K562 (cell line): ENCODE measurements around the gene PPFIA1. TPM values are rescaled to one million over a fixed set of nuclear protein-coding genes. Genes with fewer than 3 reads are reported as not detected.
A peak's percentile ranks its signal among the peaks of the same experiment; 100 is the strongest.

Experiments used
- ATF7 ChIP-seq: fragments of 450-650 bp; IDR thresholded peaks from 2 replicates; pipeline ENCODE4 v1.7.1; 2014; ENCODE audit warnings: mild to moderate bottlenecking, moderate library complexity
- FOXM1 ChIP-seq, 2 experiments: fragments of 450-650 bp in 1 of 2; sonication (generic) in 1 of 2; formaldehyde crosslinking in 1 of 2; IDR thresholded peaks; 2 replicates each; pipeline versions ENCODE4 v1.6.1 to v1.9.0; 2017 to 2022; ENCODE audit warnings: low read depth in 2 of 2, mild to moderate bottlenecking in 2 of 2, missing genetic modification reagents in 1 of 2, moderate library complexity in 1 of 2
- GABPB1 ChIP-seq: sonication (generic); formaldehyde crosslinking; IDR thresholded peaks from 2 replicates; pipeline ENCODE4 v1.8.0; 2022; ENCODE audit warnings: mild to moderate bottlenecking, missing genetic modification reagents
- GTF2A2 ChIP-seq: IDR thresholded peaks from 2 replicates; pipeline ENCODE4 v1.6.1; 2016; ENCODE audit warnings: mild to moderate bottlenecking, missing genetic modification characterization, missing compliant biosample characterization
- MAFK ChIP-seq: IDR thresholded peaks from 2 replicates; pipeline ENCODE4 v1.6.1; 2011; ENCODE audit warnings: low read length, improper control_type of control experiment
- NFRKB ChIP-seq: fragments of 450-650 bp; IDR thresholded peaks from 2 replicates; pipeline ENCODE4 v1.6.1; 2016; ENCODE audit warnings: low read depth
- POLR2H ChIP-seq: IDR thresholded peaks from 2 replicates; pipeline ENCODE4 v1.6.1; 2016; ENCODE audit warnings: missing genetic modification characterization, low read depth, mild to moderate bottlenecking, control low read depth, missing compliant biosample characterization, moderate library complexity
- SOX6 ChIP-seq: fragments of 450-650 bp; IDR thresholded peaks from 2 replicates; pipeline ENCODE4 v1.6.1; 2014; ENCODE audit warnings: mild to moderate bottlenecking
- ZNF324 ChIP-seq: fragments of 250-450 bp; sonication (Bioruptor Pico); IDR thresholded peaks from 2 replicates; pipeline ENCODE4 v1.4.0; 2020; ENCODE audit warnings: mild to moderate bottlenecking
- ZNF41 ChIP-seq: fragments of 250-450 bp; sonication (Bioruptor Pico); conservative IDR thresholded peaks from 2 replicates; pipeline ENCODE4 v1.4.0; 2020; ENCODE audit warnings: mild to moderate bottlenecking
- polyA plus RNA-seq, 8 experiments: library from polyadenylated mRNA; depleted of rRNA in 4 of 8; stranded (reverse) in 5 of 8; unstranded in 3 of 8; fragments of >200 nt; fragmentation: Nextera tagmentation in 2 of 8; fragmentation: Illumina TruSeq in 1 of 8; extraction: Ambion mirVana in 2 of 8; extraction: Trizol in 1 of 8; gene quantifications; 2 replicates each; pipeline versions ENCODE4 v1.2.1 to v1.2.3, GENCODE V29; 2011 to 2014; ENCODE audit warnings: inconsistent platforms in 1 of 8, missing spikeins in 1 of 8
- total RNA-seq, 7 experiments: library from RNA; depleted of rRNA in 6 of 7; stranded (reverse); fragments of >200 nt in 6 of 7; fragmentation: Illumina TruSeq in 2 of 7; extraction: Trizol in 2 of 7; gene quantifications; 2 replicates each; pipeline versions ENCODE4 v1.2.1 to v1.2.3, GENCODE V29; 2011 to 2021; ENCODE audit warnings: low replicate concordance in 1 of 7
- TF ChIP-seq, protein P1 (sequence below): fragments of 250-450 bp; sonication (Bioruptor Pico); IDR thresholded peaks from 2 replicates; pipeline ENCODE4 v1.8.0; 2022; ENCODE audit warnings: moderate library complexity, mild to moderate bottlenecking, inconsistent platforms
- TF ChIP-seq, protein P2 (sequence below), 2 experiments: fragments of 450-650 bp in 1 of 2; sonication (generic) in 1 of 2; formaldehyde crosslinking in 1 of 2; IDR thresholded peaks in 1 of 2; conservative IDR thresholded peaks in 1 of 2; 2 replicates each; pipeline versions ENCODE4 v1.6.1 to v1.8.1; 2016 to 2023; ENCODE audit warnings: mild to moderate bottlenecking in 2 of 2, moderate library complexity in 2 of 2, inconsistent platforms in 1 of 2, missing genetic modification reagents in 1 of 2
- TF ChIP-seq, protein P3 (sequence below), 2 experiments: fragments of 200-800 bp in 1 of 2; sonication (Bioruptor generic) in 1 of 2; sonication (generic) in 1 of 2; formaldehyde crosslinking in 1 of 2; IDR thresholded peaks in 1 of 2; conservative IDR thresholded peaks in 1 of 2; 2 replicates each; pipeline versions ENCODE4 v1.5.0 to v1.6.1; 2016 to 2020; ENCODE audit warnings: missing compliant biosample characterization in 1 of 2, missing genetic modification characterization in 1 of 2, missing genetic modification reagents in 1 of 2
- TF ChIP-seq, protein P4 (sequence below): sonication (generic); formaldehyde crosslinking; IDR thresholded peaks from 2 replicates; pipeline ENCODE4 v1.8.0; 2022; ENCODE audit warnings: mild to moderate bottlenecking, missing genetic modification reagents
- TF ChIP-seq, protein P5 (sequence below), 2 experiments: IDR thresholded peaks in 1 of 2; conservative IDR thresholded peaks in 1 of 2; 2 replicates each; pipeline ENCODE4 v1.6.1; 2016; ENCODE audit warnings: low read depth in 2 of 2, mild to moderate bottlenecking in 1 of 2, missing compliant biosample characterization in 1 of 2, missing genetic modification characterization in 1 of 2, moderate library complexity in 1 of 2
- TF ChIP-seq, protein P6 (sequence below): IDR thresholded peaks from 2 replicates; pipeline ENCODE4 v1.6.1; 2011; ENCODE audit warnings: borderline replicate concordance, low read depth, mild to moderate bottlenecking, moderate library complexity, low read length; ENCODE audit not compliant: insufficient read depth, poor library complexity, severe bottlenecking

PPFIA1 gene
- total and polyA plus RNA-seq, 9 of the 15 experiments (the other 6 are each of a cell fraction or from before 2014, with no cell fraction given) = 9.9 to 41.5 (median 28.5) TPM

- TF ChIP-seq, protein P1, sequence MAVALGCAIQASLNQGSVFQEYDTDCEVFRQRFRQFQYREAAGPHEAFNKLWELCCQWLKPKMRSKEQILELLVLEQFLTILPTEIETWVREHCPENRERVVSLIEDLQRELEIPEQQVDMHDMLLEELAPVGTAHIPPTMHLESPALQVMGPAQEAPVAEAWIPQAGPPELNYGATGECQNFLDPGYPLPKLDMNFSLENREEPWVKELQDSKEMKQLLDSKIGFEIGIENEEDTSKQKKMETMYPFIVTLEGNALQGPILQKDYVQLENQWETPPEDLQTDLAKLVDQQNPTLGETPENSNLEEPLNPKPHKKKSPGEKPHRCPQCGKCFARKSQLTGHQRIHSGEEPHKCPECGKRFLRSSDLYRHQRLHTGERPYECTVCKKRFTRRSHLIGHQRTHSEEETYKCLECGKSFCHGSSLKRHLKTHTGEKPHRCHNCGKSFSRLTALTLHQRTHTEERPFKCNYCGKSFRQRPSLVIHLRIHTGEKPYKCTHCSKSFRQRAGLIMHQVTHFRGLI (CRISPR knock-in tag) = no peak
- TF ChIP-seq NFRKB (no peak), GABPB1 (no peak), ATF7 (peak; percentile 77), FOXM1 (IDR thresholded peaks at IDR 0.05; ENCODE audit: low read depth) (no peak), FOXM1 (CRISPR knock-in tag; IDR thresholded peaks at IDR 0.05; ENCODE audit: low read depth) (no peak), ZNF41 (CRISPR knock-in tag) (no peak), SOX6 (no peak), ZNF324 (no peak), GTF2A2 (tag) (no peak), POLR2H (tag) (no peak), MAFK (no peak)
- TF ChIP-seq, protein P2, sequence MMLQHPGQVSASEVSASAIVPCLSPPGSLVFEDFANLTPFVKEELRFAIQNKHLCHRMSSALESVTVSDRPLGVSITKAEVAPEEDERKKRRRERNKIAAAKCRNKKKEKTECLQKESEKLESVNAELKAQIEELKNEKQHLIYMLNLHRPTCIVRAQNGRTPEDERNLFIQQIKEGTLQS (IDR thresholded peaks at IDR 0.05) = peak; percentile 86
- TF ChIP-seq, protein P2 (CRISPR knock-in tag; conservative IDR thresholded peaks at IDR 0.05) = no peak
- TF ChIP-seq, protein P3, sequence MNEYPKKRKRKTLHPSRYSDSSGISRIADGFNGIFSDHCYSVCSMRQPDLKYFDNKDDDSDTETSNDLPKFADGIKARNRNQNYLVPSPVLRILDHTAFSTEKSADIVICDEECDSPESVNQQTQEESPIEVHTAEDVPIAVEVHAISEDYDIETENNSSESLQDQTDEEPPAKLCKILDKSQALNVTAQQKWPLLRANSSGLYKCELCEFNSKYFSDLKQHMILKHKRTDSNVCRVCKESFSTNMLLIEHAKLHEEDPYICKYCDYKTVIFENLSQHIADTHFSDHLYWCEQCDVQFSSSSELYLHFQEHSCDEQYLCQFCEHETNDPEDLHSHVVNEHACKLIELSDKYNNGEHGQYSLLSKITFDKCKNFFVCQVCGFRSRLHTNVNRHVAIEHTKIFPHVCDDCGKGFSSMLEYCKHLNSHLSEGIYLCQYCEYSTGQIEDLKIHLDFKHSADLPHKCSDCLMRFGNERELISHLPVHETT (CRISPR knock-in tag; conservative IDR thresholded peaks at IDR 0.05 in 1 of 2, IDR thresholded peaks at IDR 0.05 in 1 of 2) = no peak
- TF ChIP-seq, protein P4, sequence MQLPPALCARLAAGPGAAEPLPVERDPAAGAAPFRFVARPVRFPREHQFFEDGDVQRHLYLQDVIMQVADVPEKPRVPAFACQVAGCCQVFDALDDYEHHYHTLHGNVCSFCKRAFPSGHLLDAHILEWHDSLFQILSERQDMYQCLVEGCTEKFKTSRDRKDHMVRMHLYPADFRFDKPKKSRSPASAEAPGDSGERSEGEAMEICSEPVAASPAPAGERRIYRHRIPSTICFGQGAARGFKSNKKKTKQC (CRISPR knock-in tag) = no peak
- TF ChIP-seq, protein P5, sequence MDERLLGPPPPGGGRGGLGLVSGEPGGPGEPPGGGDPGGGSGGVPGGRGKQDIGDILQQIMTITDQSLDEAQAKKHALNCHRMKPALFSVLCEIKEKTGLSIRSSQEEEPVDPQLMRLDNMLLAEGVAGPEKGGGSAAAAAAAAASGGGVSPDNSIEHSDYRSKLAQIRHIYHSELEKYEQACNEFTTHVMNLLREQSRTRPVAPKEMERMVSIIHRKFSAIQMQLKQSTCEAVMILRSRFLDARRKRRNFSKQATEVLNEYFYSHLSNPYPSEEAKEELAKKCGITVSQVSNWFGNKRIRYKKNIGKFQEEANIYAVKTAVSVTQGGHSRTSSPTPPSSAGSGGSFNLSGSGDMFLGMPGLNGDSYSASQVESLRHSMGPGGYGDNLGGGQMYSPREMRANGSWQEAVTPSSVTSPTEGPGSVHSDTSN (CRISPR knock-in tag; IDR thresholded peaks at IDR 0.05; ENCODE audit: low read depth) = no peak
- TF ChIP-seq, protein P5 (tag; conservative IDR thresholded peaks at IDR 0.05; ENCODE audit: low read depth) = no peak
- TF ChIP-seq, protein P6, sequence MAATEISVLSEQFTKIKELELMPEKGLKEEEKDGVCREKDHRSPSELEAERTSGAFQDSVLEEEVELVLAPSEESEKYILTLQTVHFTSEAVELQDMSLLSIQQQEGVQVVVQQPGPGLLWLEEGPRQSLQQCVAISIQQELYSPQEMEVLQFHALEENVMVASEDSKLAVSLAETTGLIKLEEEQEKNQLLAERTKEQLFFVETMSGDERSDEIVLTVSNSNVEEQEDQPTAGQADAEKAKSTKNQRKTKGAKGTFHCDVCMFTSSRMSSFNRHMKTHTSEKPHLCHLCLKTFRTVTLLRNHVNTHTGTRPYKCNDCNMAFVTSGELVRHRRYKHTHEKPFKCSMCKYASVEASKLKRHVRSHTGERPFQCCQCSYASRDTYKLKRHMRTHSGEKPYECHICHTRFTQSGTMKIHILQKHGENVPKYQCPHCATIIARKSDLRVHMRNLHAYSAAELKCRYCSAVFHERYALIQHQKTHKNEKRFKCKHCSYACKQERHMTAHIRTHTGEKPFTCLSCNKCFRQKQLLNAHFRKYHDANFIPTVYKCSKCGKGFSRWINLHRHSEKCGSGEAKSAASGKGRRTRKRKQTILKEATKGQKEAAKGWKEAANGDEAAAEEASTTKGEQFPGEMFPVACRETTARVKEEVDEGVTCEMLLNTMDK = no peak
These were observed 145.3 kb downstream of the PPFIA1 start (continued) for GRCh38 chr11:70415642-70416395.
